ENCODE measurements around the gene TMEM175. TPM values are rescaled to one million over a fixed set of nuclear protein-coding genes. Genes with fewer than 3 reads are reported as not detected.
A peak's percentile ranks its signal among the peaks of the same experiment; 100 is the strongest.
"Not testable (repeated sequence)": the region's sequence is repeated elsewhere in the genome, so short reads cannot be mapped to it uniquely, and the experiment has no call there.

The TMEM175 gene
- polyA plus RNA-seq, 1 donor (not counting 4 experiments of a cell fraction or from before 2014, with no cell fraction given): 23.2 TPM

DNA sequence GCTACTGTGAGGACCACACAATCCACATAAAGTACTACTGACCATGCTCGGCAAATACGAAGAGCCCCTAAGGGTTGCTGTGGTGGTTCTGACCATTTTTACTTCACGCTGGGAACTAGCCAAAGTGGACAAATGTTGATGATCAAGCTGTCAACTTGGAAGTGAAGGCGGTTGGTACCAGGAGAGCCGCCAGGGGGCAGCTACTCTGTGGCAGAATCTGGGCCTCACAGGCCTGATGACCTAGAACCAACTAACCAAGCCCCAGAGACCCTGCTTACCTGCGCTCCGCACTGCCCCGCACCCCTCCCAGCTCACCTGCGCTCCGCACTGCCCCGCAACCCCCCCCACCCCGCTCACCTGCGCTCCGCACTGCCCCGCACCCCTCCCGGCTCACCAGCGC is 5.7 kb upstream of the TMEM175 start:
- TF ChIP-seq, protein P1, sequence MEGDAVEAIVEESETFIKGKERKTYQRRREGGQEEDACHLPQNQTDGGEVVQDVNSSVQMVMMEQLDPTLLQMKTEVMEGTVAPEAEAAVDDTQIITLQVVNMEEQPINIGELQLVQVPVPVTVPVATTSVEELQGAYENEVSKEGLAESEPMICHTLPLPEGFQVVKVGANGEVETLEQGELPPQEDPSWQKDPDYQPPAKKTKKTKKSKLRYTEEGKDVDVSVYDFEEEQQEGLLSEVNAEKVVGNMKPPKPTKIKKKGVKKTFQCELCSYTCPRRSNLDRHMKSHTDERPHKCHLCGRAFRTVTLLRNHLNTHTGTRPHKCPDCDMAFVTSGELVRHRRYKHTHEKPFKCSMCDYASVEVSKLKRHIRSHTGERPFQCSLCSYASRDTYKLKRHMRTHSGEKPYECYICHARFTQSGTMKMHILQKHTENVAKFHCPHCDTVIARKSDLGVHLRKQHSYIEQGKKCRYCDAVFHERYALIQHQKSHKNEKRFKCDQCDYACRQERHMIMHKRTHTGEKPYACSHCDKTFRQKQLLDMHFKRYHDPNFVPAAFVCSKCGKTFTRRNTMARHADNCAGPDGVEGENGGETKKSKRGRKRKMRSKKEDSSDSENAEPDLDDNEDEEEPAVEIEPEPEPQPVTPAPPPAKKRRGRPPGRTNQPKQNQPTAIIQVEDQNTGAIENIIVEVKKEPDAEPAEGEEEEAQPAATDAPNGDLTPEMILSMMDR (optimal IDR thresholded peaks at IDR 0.05 in 1 of 3, IDR thresholded peaks at IDR 0.05 in 1 of 3, conservative IDR thresholded peaks at IDR 0.05 in 1 of 3; ENCODE audit: extremely low read depth in 1 of 3, insufficient read depth in 2 of 3, low read length in 3 of 3): peak in 1 of 3 experiments; percentile 29
- no peak for TF ChIP-seq EZH2 (IDR thresholded peaks at IDR 0.05; ENCODE audit: low read length)
- no peak for FAIRE-seq
- H3K36me3 ChIP-seq (ENCODE audit: control insufficient read depth in 2 of 2, extremely low read depth in 1 of 2, insufficient read depth in 2 of 2, low read length in 2 of 2): peaks cover 0 to 7% of the 10 kb centered on the region in 2 experiments
- H3K27me3 ChIP-seq (ENCODE audit: control insufficient read depth, extremely low read depth, insufficient read depth, low read length): no peaks in the 10 kb centered on the region
- peaks cover 18% of the 10 kb centered on the region for H3K4me1 ChIP-seq (ENCODE audit: control insufficient read depth, extremely low read depth, insufficient read depth, low read length)
- H3K27ac ChIP-seq (ENCODE audit: control insufficient read depth, insufficient read depth, low read length): no peak overlapping the region
- no peak overlapping the region for H3K9ac ChIP-seq (ENCODE audit: control insufficient read depth, extremely low read depth, insufficient read depth, low read length)
- H3K9me1 ChIP-seq (ENCODE audit: control insufficient read depth, extremely low read depth, insufficient read depth, low read length): peaks cover 2% of the 10 kb centered on the region
- no peak overlapping the region for H2AFZ ChIP-seq (ENCODE audit: control insufficient read depth, low read length)
- H3K9me3 ChIP-seq (ENCODE audit: control insufficient read depth, low read depth, low read length): no peaks in the 10 kb centered on the region
- peaks cover 19% of the 10 kb centered on the region for H4K20me1 ChIP-seq (ENCODE audit: control insufficient read depth, extremely low read depth, insufficient read depth, low read length)
- dilution Hi-C loops (cut with MboI; ENCODE audit: extremely low pct_ligation_motif_present, low sequenced_read_pairs): no loop called here
- DNase-seq (ENCODE audit: low read depth, low spot score): no peak
- no peak overlapping the region for H3K4me3 ChIP-seq (ENCODE audit: control insufficient read depth in 2 of 3, extremely low read depth in 1 of 3, insufficient read depth in 2 of 3, low read depth in 1 of 3, low read length in 3 of 3)
- peaks cover 88% of the 10 kb centered on the region for H3K79me2 ChIP-seq (ENCODE audit: control insufficient read depth, insufficient read depth, low read length)
- no peak overlapping the region for H3K4me2 ChIP-seq (ENCODE audit: control insufficient read depth, extremely low read depth, insufficient read depth, low read depth, low read length)

DNA sequence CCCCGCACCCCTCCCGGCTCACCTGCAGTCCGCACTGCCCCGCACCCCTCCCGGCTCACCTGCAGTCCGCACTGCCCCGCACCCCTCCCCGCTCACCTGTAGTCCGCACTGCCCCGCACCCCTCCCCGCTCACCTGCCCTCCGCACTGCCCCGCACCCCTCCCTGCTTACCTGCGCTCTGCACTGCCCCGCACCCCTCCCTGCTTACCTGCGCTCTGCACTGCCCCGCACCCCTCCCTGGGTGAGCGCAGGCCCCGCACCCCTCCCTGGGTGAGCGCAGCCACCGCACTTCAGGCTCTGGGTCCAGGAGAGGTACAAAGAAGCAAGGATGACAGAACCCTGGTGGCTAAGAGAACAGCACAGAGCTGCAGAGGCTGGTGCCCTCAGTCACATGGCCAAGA is 4.7 kb upstream of the TMEM175 start:
- H3K4me3 ChIP-seq (ENCODE audit: control insufficient read depth in 2 of 3, extremely low read depth in 1 of 3, insufficient read depth in 2 of 3, low read depth in 1 of 3, low read length in 3 of 3); DNase-seq (ENCODE audit: low read depth, low spot score); H3K27ac ChIP-seq (ENCODE audit: control insufficient read depth, insufficient read depth, low read length); H2AFZ ChIP-seq (ENCODE audit: control insufficient read depth, low read length); H3K9me1 ChIP-seq (ENCODE audit: control insufficient read depth, extremely low read depth, insufficient read depth, low read length); H3K9me3 ChIP-seq (ENCODE audit: control insufficient read depth, low read depth, low read length); H3K27me3 ChIP-seq (ENCODE audit: control insufficient read depth, extremely low read depth, insufficient read depth, low read length); H3K36me3 ChIP-seq (ENCODE audit: control insufficient read depth in 2 of 2, extremely low read depth in 1 of 2, insufficient read depth in 2 of 2, low read length in 2 of 2); H3K4me2 ChIP-seq (ENCODE audit: control insufficient read depth, extremely low read depth, insufficient read depth, low read depth, low read length); H3K9ac ChIP-seq (ENCODE audit: control insufficient read depth, extremely low read depth, insufficient read depth, low read length); dilution Hi-C loops (cut with MboI; ENCODE audit: extremely low pct_ligation_motif_present, low sequenced_read_pairs); FAIRE-seq: not testable (repeated sequence)
- Histone ChIP-seq H3K79me2 (ENCODE audit: control insufficient read depth, insufficient read depth, low read length) (peaks cover 84% of the 10 kb centered on the region), H4K20me1 (ENCODE audit: control insufficient read depth, extremely low read depth, insufficient read depth, low read length) (peaks cover 19% of the 10 kb centered on the region), H3K4me1 (ENCODE audit: control insufficient read depth, extremely low read depth, insufficient read depth, low read length) (peaks cover 18% of the 10 kb centered on the region)

DNA sequence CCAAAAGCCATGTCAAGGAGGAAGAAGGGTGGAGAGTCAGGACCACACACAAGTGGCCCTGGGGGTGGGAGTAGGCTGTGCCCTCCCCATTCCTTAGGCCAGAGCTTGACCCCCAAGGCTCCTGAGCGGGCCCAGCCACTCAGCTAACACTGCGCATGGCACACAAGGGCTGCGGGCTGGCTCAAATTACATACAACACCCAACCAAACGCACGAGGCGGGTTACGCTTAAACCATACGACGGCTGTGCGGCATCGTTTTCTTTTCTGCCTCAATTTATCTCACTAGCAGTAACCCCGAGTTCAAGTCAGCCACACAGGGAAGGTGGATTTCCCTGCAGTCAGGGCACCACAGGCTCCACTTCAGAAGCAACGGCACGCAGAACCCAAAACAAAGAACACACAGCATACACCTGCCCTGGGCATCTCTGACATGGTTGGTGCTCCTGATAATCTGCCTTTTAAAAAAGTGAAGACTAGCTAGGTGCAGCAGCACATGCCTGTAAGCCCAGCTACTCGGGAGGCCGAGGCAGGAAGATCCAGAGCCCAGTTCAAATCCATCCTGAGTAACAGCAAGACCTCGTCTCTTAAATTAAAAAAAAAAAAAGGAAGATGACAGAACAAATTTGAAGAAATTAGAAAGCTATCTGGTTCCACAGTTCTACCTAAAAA is 3.0 kb upstream of the TMEM175 start:
- H2AFZ ChIP-seq (ENCODE audit: control insufficient read depth, low read length): no peak overlapping the region
- H3K4me1 ChIP-seq (ENCODE audit: control insufficient read depth, extremely low read depth, insufficient read depth, low read length): peaks cover 23% of the 10 kb centered on the region
- H3K27ac ChIP-seq (ENCODE audit: control insufficient read depth, insufficient read depth, low read length): no peak overlapping the region
- no peak overlapping the region for H3K4me3 ChIP-seq (ENCODE audit: control insufficient read depth in 2 of 3, extremely low read depth in 1 of 3, insufficient read depth in 2 of 3, low read depth in 1 of 3, low read length in 3 of 3)
- DNase-seq (ENCODE audit: low read depth, low spot score): no peak
- peaks cover 19% of the 10 kb centered on the region for H4K20me1 ChIP-seq (ENCODE audit: control insufficient read depth, extremely low read depth, insufficient read depth, low read length)
- H3K79me2 ChIP-seq (ENCODE audit: control insufficient read depth, insufficient read depth, low read length): peaks cover 73% of the 10 kb centered on the region
- TF ChIP-seq EZH2 (IDR thresholded peaks at IDR 0.05; ENCODE audit: low read length): no peak
- TF ChIP-seq, protein P1 (optimal IDR thresholded peaks at IDR 0.05 in 1 of 3, IDR thresholded peaks at IDR 0.05 in 1 of 3, conservative IDR thresholded peaks at IDR 0.05 in 1 of 3; ENCODE audit: extremely low read depth in 1 of 3, insufficient read depth in 2 of 3, low read length in 3 of 3): no peak
- H3K4me2 ChIP-seq (ENCODE audit: control insufficient read depth, extremely low read depth, insufficient read depth, low read depth, low read length): no peak overlapping the region
- dilution Hi-C loops (cut with MboI; ENCODE audit: extremely low pct_ligation_motif_present, low sequenced_read_pairs): no loop called here
- no peaks in the 10 kb centered on the region for H3K9me3 ChIP-seq (ENCODE audit: control insufficient read depth, low read depth, low read length)
- H3K27me3 ChIP-seq (ENCODE audit: control insufficient read depth, extremely low read depth, insufficient read depth, low read length): no peaks in the 10 kb centered on the region
- H3K9ac ChIP-seq (ENCODE audit: control insufficient read depth, extremely low read depth, insufficient read depth, low read length): no peak overlapping the region
- FAIRE-seq: no peak
- peaks cover 0 to 4% of the 10 kb centered on the region in 2 experiments for H3K36me3 ChIP-seq (ENCODE audit: control insufficient read depth in 2 of 2, extremely low read depth in 1 of 2, insufficient read depth in 2 of 2, low read length in 2 of 2)
- peaks cover 2% of the 10 kb centered on the region for H3K9me1 ChIP-seq (ENCODE audit: control insufficient read depth, extremely low read depth, insufficient read depth, low read length)
